GM18867 (cell line): ENCODE data around the gene SMIM32.

Experiments used
- ATAC-seq: cut with Tn5 transposase; IDR thresholded peaks from one replicate; pipeline ENCODE4 v1.9.1; 2021; ENCODE audit warnings: mild to moderate bottlenecking, moderate library complexity; ENCODE audit not compliant: unreplicated experiment

The SMIM32 gene

GRCh38 chr5:136190091-136190720 lies 2.8 kb downstream of the SMIM32 start:
- ATAC-seq, result no peak

- no peak for ATAC-seq
Measured at GRCh38 chr5:136188859-136189258, 4.1 kb downstream of the SMIM32 start.

GRCh38 chr5:136186796-136187195 lies 6.2 kb downstream of the SMIM32 start:
- ATAC-seq, result no peak

GRCh38 chr5:136185974-136186665 lies 6.8 kb downstream of the SMIM32 start:
- no peak for ATAC-seq

GRCh38 chr5:136182618-136183017 lies 10.3 kb downstream of the SMIM32 start:
- no peak for ATAC-seq

- peak; percentile 85 for ATAC-seq
Measured at GRCh38 chr5:136174021-136174659, 18.8 kb downstream of the SMIM32 start.

GRCh38 chr5:136169218-136169617 lies 23.7 kb downstream of the SMIM32 start:
- no peak for ATAC-seq

- ATAC-seq, result peak; percentile 79
Measured at GRCh38 chr5:136166909-136167308, 26.1 kb downstream of the SMIM32 start.

- peak; percentile 53 for ATAC-seq
Measured at GRCh38 chr5:136164226-136164625, 28.7 kb downstream of the SMIM32 start.

GRCh38 chr5:136162008-136162407 lies 31.0 kb downstream of the SMIM32 start:
- ATAC-seq, result no peak

GRCh38 chr5:136159457-136159856 lies 33.5 kb downstream of the SMIM32 start:
- ATAC-seq, result no peak

GRCh38 chr5:136157514-136157913 lies 35.4 kb downstream of the SMIM32 start:
- no peak for ATAC-seq

GRCh38 chr5:136155761-136156160 lies 37.2 kb downstream of the SMIM32 start:
- no peak for ATAC-seq

GRCh38 chr5:136155078-136155477 lies 37.9 kb downstream of the SMIM32 start:
- no peak for ATAC-seq

- no peak for ATAC-seq
Measured at GRCh38 chr5:136153581-136154236, 39.3 kb downstream of the SMIM32 start.

GRCh38 chr5:136149891-136150290 lies 43.1 kb downstream of the SMIM32 start:
- no peak for ATAC-seq

- no peak for ATAC-seq
Measured at GRCh38 chr5:136147632-136148031, 45.3 kb downstream of the SMIM32 start.

- ATAC-seq, result no peak
Measured at GRCh38 chr5:136146201-136146600, 46.8 kb downstream of the SMIM32 start.

GRCh38 chr5:136145030-136145429 lies 47.9 kb downstream of the SMIM32 start:
- peak; percentile 76 for ATAC-seq

- ATAC-seq, result no peak
Measured at GRCh38 chr5:136143763-136144162, 49.2 kb downstream of the SMIM32 start.

- ATAC-seq, result no peak
Measured at GRCh38 chr5:136143312-136143711, 49.6 kb downstream of the SMIM32 start.

- peak; percentile 81 for ATAC-seq
Measured at GRCh38 chr5:136141561-136141960, 51.4 kb downstream of the SMIM32 start.
